Endothelial cell of umbilical vein (primary cell): ENCODE results near the gene MAPK4. TPM values are rescaled to one million over a fixed set of nuclear protein-coding genes. Genes with fewer than 3 reads are reported as not detected.

ENCODE experiments used
- BruUV-seq: library from RNA; stranded (reverse); fragments of 400-500 nt; replicated peaks from 2 replicates; lab custom pipeline; 2021; lab: Mats Ljungman, UMichigan
- CTCF ChIA-PET: fragments of 300-600, 350-600 bp; sonication (Branson Sonifier 250); formaldehyde crosslinking; loops from one replicate; lab custom pipeline; 2021; ENCODE audit warnings: antibody characterized with exemption, inconsistent platforms; lab: Charles Lee
- POLR2A ChIA-PET: fragments of 300-600, 350-600 bp; sonication (Branson Sonifier 250); formaldehyde crosslinking; loops from one replicate; lab custom pipeline; 2021; ENCODE audit warnings: antibody characterized with exemption, inconsistent platforms; lab: Charles Lee
- DNase-seq: peaks from one replicate; pipeline ENCODE4 v3.0.0-alpha.2; 2011; ENCODE audit warnings: low read depth, low spot score
- FAIRE-seq: peaks from 2 replicates; lab custom pipeline; 2011; peaks lifted over from hg19 to GRCh38; lab: Jason Lieb, UNC
- H2AFZ ChIP-seq: 2 replicates; pipeline ENCODE4 v1.6.0; 2012; ENCODE audit warnings: low read depth, low read length, control low read depth, inconsistent platforms
- H3K27ac ChIP-seq: 2 replicates; pipeline ENCODE4 v1.5.1; 2011; ENCODE audit warnings: low read depth, mild to moderate bottlenecking, control low read depth, low read length, moderate library complexity; ENCODE audit not compliant: insufficient read depth
- H3K27me3 ChIP-seq, 2 experiments: 2 replicates each; pipeline versions ENCODE4 v1.6.0 to v1.6.1; 2011; ENCODE audit warnings: low read length in 2 of 2, mixed read lengths in 1 of 2; ENCODE audit not compliant: control insufficient read depth in 2 of 2, insufficient read depth in 2 of 2
- H3K36me3 ChIP-seq, 2 experiments: 2 replicates in 1 of 2; 3 replicates in 1 of 2; pipeline ENCODE4 v1.5.1; 2011; ENCODE audit warnings: low read length in 2 of 2, mild to moderate bottlenecking in 1 of 2, moderate library complexity in 1 of 2; ENCODE audit not compliant: control insufficient read depth in 2 of 2, insufficient read depth in 2 of 2; ENCODE audit errors: extremely low read depth in 1 of 2
- H3K4me1 ChIP-seq: 3 replicates; pipeline ENCODE4 v1.5.1; 2011; ENCODE audit warnings: mild to moderate bottlenecking, low read length; ENCODE audit not compliant: control insufficient read depth, insufficient read depth; ENCODE audit errors: extremely low read depth
- H3K4me2 ChIP-seq: 2 replicates; pipeline ENCODE4 v1.6.1; 2011; ENCODE audit warnings: low read length, control low read depth, mixed read lengths; ENCODE audit not compliant: insufficient read depth
- H3K4me3 ChIP-seq, 3 experiments: fragments of 200-600 bp in 1 of 3; sonication (generic), shearing (Covaris generic) in 1 of 3; replicated peaks in 1 of 3; 2 replicates each; pipeline ENCODE4 v1.5.1; 2011 to 2016; ENCODE audit warnings: control low read depth in 3 of 3, low read length in 3 of 3, mild to moderate bottlenecking in 2 of 3, inconsistent platforms in 1 of 3, low read depth in 1 of 3, moderate library complexity in 1 of 3; ENCODE audit not compliant: insufficient read depth in 1 of 3
- H3K79me2 ChIP-seq: 2 replicates; pipeline ENCODE4 v1.6.0; 2012; ENCODE audit warnings: low read length, inconsistent platforms; ENCODE audit not compliant: control insufficient read depth, insufficient read depth
- H3K9ac ChIP-seq: replicated peaks from 2 replicates; pipeline ENCODE3; 2011; ENCODE audit warnings: low read length, control low read depth; ENCODE audit not compliant: insufficient read depth; ENCODE audit errors: extremely low read depth
- H3K9me1 ChIP-seq: replicated peaks from 3 replicates; pipeline ENCODE4 v1.6.0; 2011; ENCODE audit warnings: mild to moderate bottlenecking, low read length; ENCODE audit not compliant: control insufficient read depth, insufficient read depth; ENCODE audit errors: extremely low read depth
- H3K9me3 ChIP-seq: replicated peaks from 2 replicates; pipeline ENCODE4 v1.5.1; 2012; ENCODE audit warnings: low read length, inconsistent platforms; ENCODE audit not compliant: control insufficient read depth, insufficient read depth
- H4K20me1 ChIP-seq: replicated peaks from 2 replicates; pipeline ENCODE3; 2011; ENCODE audit warnings: mild to moderate bottlenecking, low read length; ENCODE audit not compliant: control insufficient read depth, insufficient read depth; ENCODE audit errors: extremely low read depth
- EZH2 ChIP-seq: IDR thresholded peaks from 2 replicates; pipeline ENCODE4 v1.6.1; 2012; ENCODE audit warnings: borderline replicate concordance, low read depth, mild to moderate bottlenecking, moderate library complexity, low read length, inconsistent platforms; ENCODE audit not compliant: severe bottlenecking
- FOS ChIP-seq: IDR thresholded peaks from 2 replicates; pipeline ENCODE4 v1.6.1; 2011; ENCODE audit warnings: mild to moderate bottlenecking, low read length, moderate library complexity, borderline replicate concordance; ENCODE audit not compliant: insufficient read depth
- GATA2 ChIP-seq: IDR thresholded peaks from 2 replicates; pipeline ENCODE4 v1.7.0; 2011; ENCODE audit warnings: low read depth, mild to moderate bottlenecking, moderate library complexity, mixed read lengths, low read length; ENCODE audit not compliant: insufficient read length, insufficient read depth
- JUN ChIP-seq: IDR thresholded peaks from 2 replicates; pipeline ENCODE4 v1.6.1; 2011; ENCODE audit warnings: borderline replicate concordance, low read depth; ENCODE audit not compliant: insufficient read length, insufficient read depth
- MYC ChIP-seq: IDR thresholded peaks from one replicate; pipeline ENCODE4 v1.6.1; 2011; ENCODE audit warnings: mild to moderate bottlenecking, low read depth, low read length
- POLR2A ChIP-seq: IDR thresholded peaks from 2 replicates; pipeline ENCODE4 v1.6.1; 2012; ENCODE audit warnings: low read depth, mild to moderate bottlenecking, control low read depth, low read length
- POLR2AphosphoS5 ChIP-seq: IDR thresholded peaks from 2 replicates; pipeline ENCODE4 v1.6.1; 2012; ENCODE audit warnings: low read depth, mild to moderate bottlenecking, control low read depth, low read length, moderate library complexity; ENCODE audit not compliant: insufficient read depth
- dilution Hi-C: fragments of 300-500 bp; cut with MboI; formaldehyde crosslinking; loops from one replicate; pipeline ENCODE4 v1.15.0; 2019; ENCODE audit warnings: low sequenced_read_pairs; ENCODE audit not compliant: extremely low pct_ligation_motif_present
- intact Hi-C: fragments of 100-400 bp; cut with micrococcal nuclease; formaldehyde crosslinking; loops from one replicate; pipeline ENCODE4 v1.10.0; 2022
- polyA plus RNA-seq, 4 experiments: library from polyadenylated mRNA; depleted of rRNA in 3 of 4; stranded (reverse) in 3 of 4; unstranded in 1 of 4; fragments of >200 nt; gene quantifications; 2 replicates each; pipeline versions ENCODE4 v1.2.1 to v1.2.3, GENCODE V29; 2011 to 2012; ENCODE audit warnings: missing spikeins in 1 of 4
- total RNA-seq: library from RNA; stranded (reverse); gene quantifications from 2 replicates; pipeline ENCODE4 v1.2.3, GENCODE V29; 2021
- TF ChIP-seq, protein P1 (sequence below), 2 donors: IDR thresholded peaks; 1 replicate in 1 of 2; 2 replicates in 1 of 2; pipeline ENCODE4 v1.5.1; 2011; ENCODE audit warnings: low read length in 2 of 2, mild to moderate bottlenecking in 2 of 2, moderate library complexity in 2 of 2, control low read depth in 1 of 2, inconsistent platforms in 1 of 2, low read depth in 1 of 2; ENCODE audit not compliant: insufficient read depth in 1 of 2; ENCODE audit errors: extremely low read depth in 1 of 2
- TF ChIP-seq, protein P2 (sequence below): IDR thresholded peaks from 2 replicates; pipeline ENCODE4 v1.6.1; 2011; ENCODE audit not compliant: insufficient read depth, insufficient read length

The MAPK4 gene
- total and polyA plus RNA-seq, 2 donors (not counting 3 experiments of a cell fraction or from before 2014, with no cell fraction given) = not detected

DNA sequence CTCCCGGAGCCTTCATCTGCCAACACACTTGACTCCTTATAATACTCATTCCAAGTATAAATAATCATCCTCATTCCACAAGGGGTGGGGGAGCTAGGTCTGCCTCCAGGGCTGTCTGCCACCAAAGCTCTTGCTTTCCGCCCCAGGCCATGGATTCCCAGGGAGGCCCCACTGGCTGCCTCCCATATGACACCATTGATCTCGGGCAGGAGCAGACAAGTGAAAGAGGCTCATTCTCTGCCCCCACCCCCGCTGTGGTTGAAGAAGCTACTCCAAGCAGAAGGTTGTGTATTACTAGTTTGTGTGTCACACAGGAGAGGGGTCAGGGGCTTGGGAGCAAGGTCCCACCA, 160.4 kb downstream of the MAPK4 start:
- H3K4me2 ChIP-seq = no peak overlapping the region
- dilution Hi-C loops (no loop called here), intact Hi-C loops (no loop called here)
- H3K9ac ChIP-seq = no peak overlapping the region
- H3K27ac ChIP-seq = no peak overlapping the region
- FAIRE-seq = no peak
- no peak overlapping the region for H2AFZ ChIP-seq
- H3K79me2 ChIP-seq = no peaks in the 10 kb centered on the region
- H4K20me1 ChIP-seq = no peaks in the 10 kb centered on the region
- no peaks in the 10 kb centered on the region for H3K4me1 ChIP-seq
- no peaks in the 10 kb centered on the region for H3K36me3 ChIP-seq
- no peaks in the 10 kb centered on the region for H3K9me1 ChIP-seq
- ChIA-PET CTCF (no interaction called here), POLR2A (no interaction called here)
- no TSS peak for BruUV-seq
- H3K9me3 ChIP-seq = no peaks in the 10 kb centered on the region
- no peaks in the 10 kb centered on the region for H3K27me3 ChIP-seq
- no peak for DNase-seq
- no peak overlapping the region for H3K4me3 ChIP-seq
- TF ChIP-seq MYC (no peak), FOS (no peak), POLR2A (no peak), EZH2 (no peak), JUN (no peak), GATA2 (no peak), POLR2AphosphoS5 (no peak)
- TF ChIP-seq, protein P1, sequence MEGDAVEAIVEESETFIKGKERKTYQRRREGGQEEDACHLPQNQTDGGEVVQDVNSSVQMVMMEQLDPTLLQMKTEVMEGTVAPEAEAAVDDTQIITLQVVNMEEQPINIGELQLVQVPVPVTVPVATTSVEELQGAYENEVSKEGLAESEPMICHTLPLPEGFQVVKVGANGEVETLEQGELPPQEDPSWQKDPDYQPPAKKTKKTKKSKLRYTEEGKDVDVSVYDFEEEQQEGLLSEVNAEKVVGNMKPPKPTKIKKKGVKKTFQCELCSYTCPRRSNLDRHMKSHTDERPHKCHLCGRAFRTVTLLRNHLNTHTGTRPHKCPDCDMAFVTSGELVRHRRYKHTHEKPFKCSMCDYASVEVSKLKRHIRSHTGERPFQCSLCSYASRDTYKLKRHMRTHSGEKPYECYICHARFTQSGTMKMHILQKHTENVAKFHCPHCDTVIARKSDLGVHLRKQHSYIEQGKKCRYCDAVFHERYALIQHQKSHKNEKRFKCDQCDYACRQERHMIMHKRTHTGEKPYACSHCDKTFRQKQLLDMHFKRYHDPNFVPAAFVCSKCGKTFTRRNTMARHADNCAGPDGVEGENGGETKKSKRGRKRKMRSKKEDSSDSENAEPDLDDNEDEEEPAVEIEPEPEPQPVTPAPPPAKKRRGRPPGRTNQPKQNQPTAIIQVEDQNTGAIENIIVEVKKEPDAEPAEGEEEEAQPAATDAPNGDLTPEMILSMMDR (IDR thresholded peaks at IDR 0.05; ENCODE audit: extremely low read depth in 1 of 2, insufficient read depth in 1 of 2, low read depth in 1 of 2, low read length in 2 of 2) = no peak
- TF ChIP-seq, protein P2, sequence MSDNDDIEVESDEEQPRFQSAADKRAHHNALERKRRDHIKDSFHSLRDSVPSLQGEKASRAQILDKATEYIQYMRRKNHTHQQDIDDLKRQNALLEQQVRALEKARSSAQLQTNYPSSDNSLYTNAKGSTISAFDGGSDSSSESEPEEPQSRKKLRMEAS = no peak
